GOT3 (cell line): ENCODE results near the gene WDR47.
"Not testable (repeated sequence)": the region's sequence is repeated elsewhere in the genome, so short reads cannot be mapped to it uniquely, and the experiment has no call there.

Experiments
- DNase-seq: peaks from one replicate; lab custom pipeline; 2025; ENCODE audit warnings: mixed read lengths; lab: John Stamatoyannopoulos, UW

WDR47 gene

DNA sequence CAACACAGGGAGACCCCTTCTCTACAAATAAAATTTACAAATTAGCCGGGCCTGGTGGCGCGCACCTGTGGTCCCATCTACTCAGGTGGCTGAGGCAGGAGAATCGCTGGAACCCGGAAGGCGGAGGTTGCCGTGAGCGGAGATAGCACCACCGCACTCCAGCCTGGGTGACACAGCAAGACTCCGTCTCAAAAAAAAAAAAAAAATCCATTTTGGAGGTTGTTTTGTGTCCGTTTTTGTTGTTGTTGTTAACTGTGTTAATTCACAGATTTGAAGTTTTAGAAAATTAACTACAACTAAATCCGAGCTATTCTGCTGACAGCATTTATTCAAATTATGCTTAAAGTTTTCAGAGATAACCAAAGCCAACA lies 79.2 kb downstream of the WDR47 start:
- DNase-seq: no peak

GRCh38 chr1:108961752-108962486 lies 80.0 kb downstream of the WDR47 start:
- no peak for DNase-seq

- no peak for DNase-seq
Observed at GRCh38 chr1:108961198-108961597, 80.7 kb downstream of the WDR47 start.

- no peak for DNase-seq
Observed at GRCh38 chr1:108960719-108961118, 81.2 kb downstream of the WDR47 start.

- DNase-seq: no peak
Observed at GRCh38 chr1:108957888-108958287, 84.0 kb downstream of the WDR47 start.

- no peak for DNase-seq
Observed at GRCh38 chr1:108955881-108956280, 86.0 kb downstream of the WDR47 start.

DNA sequence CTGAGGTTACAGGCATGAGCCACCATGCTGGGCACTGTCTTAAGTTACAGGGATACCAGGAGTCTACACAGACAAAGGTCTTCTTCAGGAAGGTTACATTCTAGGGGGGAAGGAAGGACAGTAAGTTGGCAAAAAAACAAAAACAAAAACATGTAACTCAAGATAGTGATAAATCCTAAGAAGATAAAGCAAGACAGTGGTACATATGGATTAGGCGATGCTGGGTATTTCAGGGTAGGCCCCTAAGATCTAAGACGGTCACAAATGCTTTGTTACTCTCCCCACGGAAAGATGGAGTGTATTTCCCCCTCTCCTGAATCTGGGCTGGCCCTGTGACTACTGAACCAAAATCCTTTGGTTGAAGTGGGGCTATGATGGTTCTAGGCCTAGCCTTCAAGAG lies 86.8 kb downstream of the WDR47 start:
- DNase-seq: no peak

DNA sequence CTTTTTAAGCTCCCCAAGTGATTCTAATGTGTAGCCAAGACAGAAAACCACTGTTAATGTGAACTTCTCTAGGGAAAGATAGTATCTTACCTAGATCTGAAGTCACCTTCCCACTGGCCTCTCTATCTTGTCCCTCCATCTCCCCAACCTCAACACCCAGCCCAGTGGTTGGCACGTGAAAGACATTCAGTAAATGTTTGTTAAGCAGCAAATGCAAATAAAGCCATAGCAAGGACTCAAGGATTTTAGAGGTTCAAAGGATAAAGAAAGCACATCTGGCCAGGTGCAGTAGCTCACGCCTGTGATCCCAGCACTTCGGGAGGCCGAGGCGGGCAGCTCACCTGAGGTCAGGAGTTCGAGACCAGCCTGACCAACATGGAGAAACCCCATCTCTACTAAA lies 88.5 kb downstream of the WDR47 start:
- no peak for DNase-seq

DNA sequence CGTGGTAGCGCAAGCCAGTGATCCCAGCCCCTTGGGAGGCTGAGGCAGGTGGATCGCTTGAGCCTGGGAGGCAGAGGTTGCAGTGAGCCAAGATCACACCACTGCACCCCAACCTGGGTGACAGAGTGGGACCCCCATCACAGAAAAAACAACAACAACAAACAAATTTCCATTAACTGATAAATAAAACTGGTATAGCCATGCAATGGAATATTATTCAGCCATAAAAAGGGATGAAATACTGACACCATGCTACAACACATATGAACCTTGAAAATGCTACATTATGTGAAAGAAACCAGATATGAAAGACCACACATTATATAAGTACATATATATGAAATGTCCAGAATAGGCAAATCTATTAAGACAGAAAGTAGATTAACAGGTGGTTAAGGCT lies 90.7 kb downstream of the WDR47 start:
- no peak for DNase-seq

- no peak for DNase-seq
Observed at GRCh38 chr1:108949044-108949443, 92.9 kb downstream of the WDR47 start.

GRCh38 chr1:108947871-108948525 lies 93.9 kb downstream of the WDR47 start:
- DNase-seq: no peak

DNA sequence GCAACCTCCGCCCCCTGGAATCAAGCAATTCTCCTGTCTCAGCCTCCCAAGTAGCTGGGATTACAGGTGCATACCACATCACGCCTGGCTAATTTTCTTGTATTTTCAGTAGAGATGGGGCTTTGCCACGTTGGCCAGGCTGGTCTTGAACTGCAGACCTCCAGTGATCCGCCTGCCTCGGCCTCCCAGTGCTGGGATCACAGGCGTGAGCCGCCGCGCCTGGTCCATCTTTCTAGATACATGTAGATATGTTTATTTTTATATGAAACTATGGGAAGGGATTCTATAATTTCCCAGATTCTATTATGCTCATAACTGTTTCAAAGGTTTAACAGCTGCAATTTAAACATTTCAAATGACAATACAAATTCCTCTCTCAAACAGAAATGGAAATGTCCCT lies 105.7 kb downstream of the WDR47 start:
- no peak for DNase-seq

DNA sequence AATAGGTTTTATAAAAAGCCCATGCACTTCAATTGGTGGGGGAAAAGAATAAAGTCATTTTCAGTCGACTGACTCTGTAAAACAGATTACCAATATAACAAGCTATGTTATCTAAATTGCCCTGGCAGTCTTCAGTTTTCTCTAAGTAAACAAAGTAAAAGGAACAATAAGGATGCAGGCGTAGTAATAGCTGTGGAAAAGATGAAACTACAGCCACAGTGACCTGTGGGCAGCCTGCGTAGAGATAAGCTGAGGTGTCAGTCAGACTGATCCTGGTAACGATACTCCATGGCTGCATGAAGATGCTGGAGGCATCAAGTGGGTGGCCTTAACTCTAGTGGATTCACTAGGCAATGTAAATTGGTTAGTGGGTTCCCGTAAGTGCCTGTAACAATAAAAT lies 108.0 kb downstream of the WDR47 start:
- no peak for DNase-seq

- DNase-seq: not testable (repeated sequence)
Observed at GRCh38 chr1:108927565-108927964, 114.3 kb downstream of the WDR47 start.

- DNase-seq: no peak
Observed at GRCh38 chr1:108925920-108926319, 116.0 kb downstream of the WDR47 start.
